ENCODE measurements around the gene BAZ2B.

- TF ChIP-seq POLR2AphosphoS5 (IDR thresholded peaks at IDR 0.05) (no peak), POLR2A (IDR thresholded peaks at IDR 0.05) (no peak), EP300 (IDR thresholded peaks at IDR 0.05) (no peak)
- TF ChIP-seq, protein P1, sequence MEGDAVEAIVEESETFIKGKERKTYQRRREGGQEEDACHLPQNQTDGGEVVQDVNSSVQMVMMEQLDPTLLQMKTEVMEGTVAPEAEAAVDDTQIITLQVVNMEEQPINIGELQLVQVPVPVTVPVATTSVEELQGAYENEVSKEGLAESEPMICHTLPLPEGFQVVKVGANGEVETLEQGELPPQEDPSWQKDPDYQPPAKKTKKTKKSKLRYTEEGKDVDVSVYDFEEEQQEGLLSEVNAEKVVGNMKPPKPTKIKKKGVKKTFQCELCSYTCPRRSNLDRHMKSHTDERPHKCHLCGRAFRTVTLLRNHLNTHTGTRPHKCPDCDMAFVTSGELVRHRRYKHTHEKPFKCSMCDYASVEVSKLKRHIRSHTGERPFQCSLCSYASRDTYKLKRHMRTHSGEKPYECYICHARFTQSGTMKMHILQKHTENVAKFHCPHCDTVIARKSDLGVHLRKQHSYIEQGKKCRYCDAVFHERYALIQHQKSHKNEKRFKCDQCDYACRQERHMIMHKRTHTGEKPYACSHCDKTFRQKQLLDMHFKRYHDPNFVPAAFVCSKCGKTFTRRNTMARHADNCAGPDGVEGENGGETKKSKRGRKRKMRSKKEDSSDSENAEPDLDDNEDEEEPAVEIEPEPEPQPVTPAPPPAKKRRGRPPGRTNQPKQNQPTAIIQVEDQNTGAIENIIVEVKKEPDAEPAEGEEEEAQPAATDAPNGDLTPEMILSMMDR (IDR thresholded peaks at IDR 0.05): no peak
Measured at GRCh38 chr2:159419403-159419802, 196.9 kb downstream of the BAZ2B start.

Measured in sigmoid colon (tissue), 4 donors.